Peyer's patch (tissue), 4 donors: ENCODE data around the gene DPPA2.

Source experiments
- POLR2A ChIP-seq, 2 donors: fragments of 450-650 bp; IDR thresholded peaks; one replicate each; pipeline ENCODE4 v1.5.1; 2017; ENCODE audit warnings: antibody characterized with exemption in 2 of 2, mild to moderate bottlenecking in 2 of 2, moderate library complexity in 2 of 2
- TF ChIP-seq, protein P1 (sequence below), 6 experiments: fragments of 450-650 bp in 4 of 6; fragments of 200-600 bp in 2 of 6; sonication (generic) in 1 of 6; IDR thresholded peaks; one replicate each; pipeline ENCODE4 v1.5.1; 2017 to 2019; ENCODE audit warnings: antibody characterized with exemption in 6 of 6, mild to moderate bottlenecking in 3 of 6, moderate library complexity in 1 of 6

DNA sequence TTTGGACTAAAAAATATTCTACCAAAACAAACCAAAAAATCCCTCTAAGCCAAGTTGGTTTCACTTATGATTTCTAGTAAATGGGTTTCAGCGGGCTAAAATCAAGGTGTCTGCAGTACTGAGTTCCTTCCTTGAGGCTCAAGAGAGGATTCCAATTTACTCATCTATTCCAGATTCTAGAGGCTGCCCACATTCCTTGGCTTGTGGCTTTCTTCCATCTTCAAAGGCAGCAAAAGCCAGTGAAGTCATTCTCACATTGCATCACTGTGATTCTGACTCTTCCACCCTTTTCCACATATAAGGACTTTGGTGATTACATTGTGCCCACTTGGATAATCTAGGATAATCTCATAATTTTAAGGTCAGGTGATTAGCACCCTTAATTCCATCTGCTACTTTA lies 48.1 kb downstream of the DPPA2 start:
- no peak for TF ChIP-seq POLR2A (IDR thresholded peaks at IDR 0.05)
- TF ChIP-seq, protein P1, sequence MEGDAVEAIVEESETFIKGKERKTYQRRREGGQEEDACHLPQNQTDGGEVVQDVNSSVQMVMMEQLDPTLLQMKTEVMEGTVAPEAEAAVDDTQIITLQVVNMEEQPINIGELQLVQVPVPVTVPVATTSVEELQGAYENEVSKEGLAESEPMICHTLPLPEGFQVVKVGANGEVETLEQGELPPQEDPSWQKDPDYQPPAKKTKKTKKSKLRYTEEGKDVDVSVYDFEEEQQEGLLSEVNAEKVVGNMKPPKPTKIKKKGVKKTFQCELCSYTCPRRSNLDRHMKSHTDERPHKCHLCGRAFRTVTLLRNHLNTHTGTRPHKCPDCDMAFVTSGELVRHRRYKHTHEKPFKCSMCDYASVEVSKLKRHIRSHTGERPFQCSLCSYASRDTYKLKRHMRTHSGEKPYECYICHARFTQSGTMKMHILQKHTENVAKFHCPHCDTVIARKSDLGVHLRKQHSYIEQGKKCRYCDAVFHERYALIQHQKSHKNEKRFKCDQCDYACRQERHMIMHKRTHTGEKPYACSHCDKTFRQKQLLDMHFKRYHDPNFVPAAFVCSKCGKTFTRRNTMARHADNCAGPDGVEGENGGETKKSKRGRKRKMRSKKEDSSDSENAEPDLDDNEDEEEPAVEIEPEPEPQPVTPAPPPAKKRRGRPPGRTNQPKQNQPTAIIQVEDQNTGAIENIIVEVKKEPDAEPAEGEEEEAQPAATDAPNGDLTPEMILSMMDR (IDR thresholded peaks at IDR 0.05), result no peak
